Stimulated activated CD4-positive, alpha-beta T cell treated with anti-CD3 and anti-CD28 coated beads, Interleukin-15, amount 100 ng/mL, for 48 hours (primary cell): ENCODE results near the gene CHD3.
A peak's percentile ranks its signal among the peaks of the same experiment; 100 is the strongest.

Experiments
- DNase-seq, 2 donors: peaks; one replicate each; pipeline ENCODE4 v3.0.0-alpha.2; 2020; ENCODE audit warnings: low read depth in 2 of 2

Gene CHD3

GRCh38 chr17:7888184-7888920 is at the start of gene CHD3:
Gene CHD3, plus strand, starts transcription at chr17:7888789. Its CDS starts 212 bp downstream, at chr17:7889001.
- peak; percentile 30 to 50 for DNase-seq

DNA sequence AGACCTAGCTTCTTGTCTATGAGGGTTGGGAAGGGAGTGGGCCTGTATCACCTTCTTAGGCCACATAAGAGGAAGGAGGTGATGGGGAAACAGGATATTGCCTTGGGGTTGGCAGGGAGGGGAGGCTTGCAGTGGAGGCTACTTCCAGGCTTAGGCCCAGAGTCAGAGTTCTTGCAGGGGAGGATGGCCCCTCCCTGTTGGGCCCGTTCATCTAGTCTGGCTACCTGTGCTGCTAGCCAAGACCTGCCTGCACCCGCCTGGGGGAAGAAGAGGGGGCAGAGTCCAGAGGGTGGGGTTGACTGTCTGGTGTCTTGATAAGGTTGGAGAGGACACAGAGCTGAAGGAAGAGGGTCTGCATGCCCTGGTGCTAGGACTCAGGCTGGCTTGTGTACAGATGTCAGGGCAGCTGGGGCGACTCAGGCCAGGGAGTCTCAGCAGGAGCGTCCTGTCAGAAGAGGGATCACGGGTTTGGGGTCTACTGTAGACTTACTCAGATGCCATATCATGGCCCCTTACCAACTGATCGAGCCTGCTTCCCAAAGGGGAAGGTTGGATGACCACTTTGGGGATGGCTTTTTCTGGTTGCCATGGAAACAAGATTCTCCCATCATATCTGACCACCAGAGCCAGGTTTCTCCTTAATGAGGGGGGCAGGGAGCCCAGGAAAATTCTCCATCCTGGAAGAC is 49.3 kb upstream of the CHD3 start:
- DNase-seq, result no peak

DNA sequence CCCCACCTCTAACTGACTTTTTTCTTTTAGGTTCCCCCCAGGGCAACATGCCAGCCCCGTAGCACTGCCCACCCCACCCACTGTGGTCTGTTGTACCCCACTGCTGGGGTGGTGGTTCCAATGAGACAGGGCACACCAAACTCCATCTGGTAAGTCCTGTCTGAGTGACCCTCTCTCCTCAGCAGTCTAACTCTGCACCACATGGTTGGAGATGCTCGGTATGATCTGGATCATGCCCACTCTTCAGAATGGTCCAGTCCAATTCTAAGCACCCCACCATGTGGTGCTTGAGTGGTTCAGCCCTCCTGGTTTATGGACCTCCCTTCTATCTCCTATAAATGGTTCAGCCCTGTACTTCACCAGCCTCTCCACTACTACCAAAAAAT is 48.7 kb upstream of the CHD3 start:
- no peak for DNase-seq

- no peak for DNase-seq
These were observed 48.1 kb upstream of the CHD3 start for GRCh38 chr17:7840441-7840840.

DNA sequence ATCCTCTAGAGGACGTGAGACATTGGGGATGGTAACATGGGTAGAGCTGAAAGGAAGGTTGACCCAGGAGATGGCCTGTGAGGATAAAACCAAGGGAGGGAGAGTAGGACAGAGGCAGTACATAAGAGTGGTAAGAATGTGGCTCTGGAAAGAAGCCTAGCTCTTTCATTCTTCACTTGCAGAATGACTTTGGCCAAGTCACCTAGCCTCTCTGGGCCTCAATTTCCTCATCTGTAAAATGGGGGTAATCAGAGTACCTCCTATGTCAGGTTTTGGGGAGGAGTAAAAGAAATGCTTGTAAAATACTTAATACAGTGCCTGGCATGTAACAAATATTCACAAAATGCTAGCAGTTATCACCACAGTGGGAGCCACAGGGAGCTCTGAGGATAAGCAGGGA is 47.7 kb upstream of the CHD3 start:
- no peak for DNase-seq

GRCh38 chr17:7841396-7841914 is 47.1 kb upstream of the CHD3 start:
- DNase-seq, result peak; percentile 85 to 90

DNA sequence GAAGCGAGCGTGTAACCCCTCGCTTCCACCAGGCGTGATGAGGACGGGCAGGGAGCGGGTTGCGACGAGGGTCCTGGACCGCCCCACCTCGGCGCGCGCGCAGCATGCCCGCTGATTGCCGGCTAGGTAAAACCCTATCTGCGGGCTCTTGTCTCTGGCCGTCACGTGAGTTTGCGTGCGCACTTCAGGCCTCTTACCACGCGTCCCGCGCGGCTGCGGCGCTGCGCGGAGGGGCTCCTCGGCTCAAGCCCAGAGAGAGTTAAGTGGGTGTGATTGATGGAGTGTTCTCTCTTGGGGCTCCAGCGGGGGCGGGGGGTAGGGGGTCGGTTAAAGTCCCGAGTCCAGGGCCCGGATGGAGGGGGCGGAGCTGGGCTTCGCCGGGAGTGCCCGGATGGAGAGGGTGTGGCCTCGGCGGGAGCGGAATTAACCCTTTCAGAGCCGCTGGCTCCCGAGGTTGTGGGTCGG is 46.6 kb upstream of the CHD3 start:
- DNase-seq, result peak; percentile 72 to 76

- peak; percentile 92 to 94 for DNase-seq
These were observed 46.0 kb upstream of the CHD3 start for GRCh38 chr17:7842380-7843256.

DNA sequence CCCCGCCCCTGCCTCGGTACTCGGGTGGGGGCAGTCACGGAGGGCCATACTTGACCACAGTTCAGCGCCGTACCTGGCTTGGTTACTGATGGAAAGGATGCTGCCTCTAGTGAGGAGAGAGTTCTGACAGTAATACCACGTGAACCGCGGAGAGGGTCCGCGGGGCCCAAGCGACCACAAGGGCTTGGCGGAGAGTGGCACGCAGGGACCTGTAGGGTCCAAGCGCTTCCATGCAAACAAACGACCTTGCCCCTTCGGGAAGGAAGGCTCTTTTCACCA is 45.4 kb upstream of the CHD3 start:
- peak in 1 of 2 donors; percentile 34 for DNase-seq

- DNase-seq, result peak; percentile 78 to 86
These were observed 44.9 kb upstream of the CHD3 start for GRCh38 chr17:7843536-7844291.

DNA sequence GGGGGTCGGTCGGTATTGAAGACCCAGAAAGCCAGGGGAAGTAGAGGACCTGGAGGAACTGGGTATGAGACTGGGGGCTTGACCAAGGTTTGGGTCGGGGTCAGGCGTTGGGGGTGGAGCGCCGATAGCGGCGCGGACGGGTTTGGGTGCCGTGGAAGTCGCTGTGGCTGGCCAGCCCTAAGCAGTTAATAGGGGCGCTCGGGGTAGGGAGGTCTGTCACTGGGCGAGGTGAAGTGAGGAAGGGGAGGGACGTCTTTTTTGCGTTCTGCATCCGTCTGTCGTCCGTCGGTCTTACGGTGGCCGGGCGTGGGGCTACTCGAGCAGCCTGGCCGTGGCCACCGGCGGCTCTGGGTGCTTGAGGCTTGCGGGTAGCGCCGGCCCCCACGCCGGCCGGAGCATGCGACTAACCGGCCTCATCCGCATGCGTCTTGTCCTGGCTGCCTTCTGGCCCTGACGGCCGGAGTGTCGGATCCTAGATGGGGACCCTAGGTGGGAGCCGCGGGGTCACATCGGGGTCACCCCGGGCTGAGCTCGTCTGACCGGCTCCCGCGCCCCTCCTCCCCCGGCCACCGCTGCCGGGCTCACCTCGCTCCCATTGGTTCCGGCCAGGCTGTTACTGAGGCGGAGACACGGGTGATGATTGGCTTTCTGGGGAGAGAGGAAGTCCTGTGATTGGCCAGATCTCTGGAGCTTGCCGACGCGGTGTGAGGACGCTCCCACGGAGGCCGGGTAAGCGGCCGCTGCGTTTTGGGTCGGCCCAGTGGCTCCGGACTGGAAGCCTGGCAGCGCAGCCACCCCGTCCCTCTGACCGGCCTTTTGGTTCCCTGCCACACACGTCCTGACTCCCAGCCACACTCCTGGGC is 44.1 kb upstream of the CHD3 start:
- DNase-seq, result peak; percentile 76 to 77

GRCh38 chr17:7845359-7846062 is 43.1 kb upstream of the CHD3 start:
- DNase-seq, result no peak

GRCh38 chr17:7846063-7846735 is 42.4 kb upstream of the CHD3 start:
- DNase-seq, result no peak

DNA sequence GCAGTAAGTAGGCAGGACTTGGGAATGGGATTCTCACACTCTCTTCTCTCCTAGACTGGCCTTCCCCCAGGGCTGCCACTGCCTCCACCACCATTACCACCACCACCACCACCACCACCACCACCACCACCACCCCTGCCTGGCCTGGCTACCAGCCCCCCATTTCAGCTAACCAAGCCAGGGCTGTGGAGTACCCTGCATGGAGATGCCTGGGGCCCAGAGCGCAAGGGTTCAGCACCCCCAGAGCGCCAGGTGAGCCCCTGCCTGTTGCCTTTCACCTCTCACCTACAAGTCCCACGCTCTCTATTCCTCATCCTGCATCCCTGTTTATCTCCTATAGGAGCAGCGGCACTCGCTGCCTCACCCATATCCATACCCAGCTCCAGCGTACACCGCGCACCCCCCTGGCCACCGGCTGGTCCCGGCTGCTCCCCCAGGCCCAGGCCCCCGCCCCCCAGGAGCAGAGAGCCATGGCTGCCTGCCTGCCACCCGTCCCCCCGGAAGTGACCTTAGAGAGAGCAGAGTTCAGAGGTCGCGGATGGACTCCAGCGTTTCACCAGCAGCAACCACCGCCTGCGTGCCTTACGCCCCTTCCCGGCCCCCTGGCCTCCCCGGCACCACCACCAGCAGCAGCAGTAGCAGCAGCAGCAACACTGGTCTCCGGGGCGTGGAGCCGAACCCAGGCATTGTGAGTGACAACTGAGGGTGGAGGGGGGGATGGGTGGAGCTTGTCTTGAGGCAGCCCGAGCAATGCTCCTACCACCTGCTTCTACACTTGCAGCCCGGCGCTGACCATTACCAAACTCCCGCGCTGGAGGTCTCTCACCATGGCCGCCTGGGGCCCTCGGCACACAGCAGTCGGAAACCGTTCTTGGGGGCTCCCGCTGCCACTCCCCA is 41.6 kb upstream of the CHD3 start:
- DNase-seq, result no peak

- DNase-seq, result no peak
These were observed 40.4 kb upstream of the CHD3 start for GRCh38 chr17:7848131-7848579.

- no peak for DNase-seq
These were observed 39.9 kb upstream of the CHD3 start for GRCh38 chr17:7848739-7849129.

GRCh38 chr17:7849130-7849750 is 39.3 kb upstream of the CHD3 start:
- no peak for DNase-seq
